Peyer's patch (tissue), 4 donors: ENCODE data around the gene GALM.

Experiments
- CTCF ChIP-seq, 6 experiments: fragments of 450-650 bp in 4 of 6; fragments of 200-600 bp in 2 of 6; sonication (generic) in 1 of 6; IDR thresholded peaks; one replicate each; pipeline ENCODE4 v1.5.1; 2017 to 2019; ENCODE audit warnings: antibody characterized with exemption in 6 of 6, mild to moderate bottlenecking in 3 of 6, moderate library complexity in 1 of 6
- POLR2A ChIP-seq, 2 donors: fragments of 450-650 bp; IDR thresholded peaks; one replicate each; pipeline ENCODE4 v1.5.1; 2017; ENCODE audit warnings: antibody characterized with exemption in 2 of 2, mild to moderate bottlenecking in 2 of 2, moderate library complexity in 2 of 2

GRCh38 chr2:38712413-38712812, 46.5 kb downstream of the GALM start:
- no peak for TF ChIP-seq POLR2A (IDR thresholded peaks at IDR 0.05)
- TF ChIP-seq CTCF (IDR thresholded peaks at IDR 0.05): no peak
